ENCODE measurements around the gene ARMC8. TPM values are rescaled to one million over a fixed set of nuclear protein-coding genes. Genes with fewer than 3 reads are reported as not detected.
A peak's percentile ranks its signal among the peaks of the same experiment; 100 is the strongest.

ARMC8 gene
- total and polyA plus RNA-seq, 8 donors: 11.7 to 125 (median 37.4) TPM

DNA sequence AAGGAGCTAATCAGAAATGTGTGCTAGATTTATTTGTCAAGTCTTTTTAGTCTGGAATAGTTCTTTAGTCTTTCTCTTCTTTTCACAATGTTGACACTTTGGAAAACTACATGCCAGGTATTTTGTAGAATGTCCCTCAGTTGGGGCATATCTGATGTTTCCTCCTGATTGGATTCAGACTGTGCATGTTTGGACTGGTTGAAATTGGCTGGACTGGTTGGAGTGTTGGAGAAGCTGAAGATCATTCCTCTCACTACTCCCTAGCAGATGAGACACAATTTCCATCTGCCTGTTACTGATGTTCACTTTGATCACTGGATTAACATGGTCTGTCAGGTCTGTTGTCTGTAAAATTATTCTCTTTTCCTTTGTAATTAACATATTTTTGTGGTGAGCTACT is 138.9 kb downstream of the ARMC8 start:
- TF ChIP-seq, protein P1, sequence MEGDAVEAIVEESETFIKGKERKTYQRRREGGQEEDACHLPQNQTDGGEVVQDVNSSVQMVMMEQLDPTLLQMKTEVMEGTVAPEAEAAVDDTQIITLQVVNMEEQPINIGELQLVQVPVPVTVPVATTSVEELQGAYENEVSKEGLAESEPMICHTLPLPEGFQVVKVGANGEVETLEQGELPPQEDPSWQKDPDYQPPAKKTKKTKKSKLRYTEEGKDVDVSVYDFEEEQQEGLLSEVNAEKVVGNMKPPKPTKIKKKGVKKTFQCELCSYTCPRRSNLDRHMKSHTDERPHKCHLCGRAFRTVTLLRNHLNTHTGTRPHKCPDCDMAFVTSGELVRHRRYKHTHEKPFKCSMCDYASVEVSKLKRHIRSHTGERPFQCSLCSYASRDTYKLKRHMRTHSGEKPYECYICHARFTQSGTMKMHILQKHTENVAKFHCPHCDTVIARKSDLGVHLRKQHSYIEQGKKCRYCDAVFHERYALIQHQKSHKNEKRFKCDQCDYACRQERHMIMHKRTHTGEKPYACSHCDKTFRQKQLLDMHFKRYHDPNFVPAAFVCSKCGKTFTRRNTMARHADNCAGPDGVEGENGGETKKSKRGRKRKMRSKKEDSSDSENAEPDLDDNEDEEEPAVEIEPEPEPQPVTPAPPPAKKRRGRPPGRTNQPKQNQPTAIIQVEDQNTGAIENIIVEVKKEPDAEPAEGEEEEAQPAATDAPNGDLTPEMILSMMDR (IDR thresholded peaks at IDR 0.05): no peak
- no peak for TF ChIP-seq EP300 (IDR thresholded peaks at IDR 0.05)
- TF ChIP-seq POLR2A (IDR thresholded peaks at IDR 0.05): no peak
- TF ChIP-seq POLR2AphosphoS5 (IDR thresholded peaks at IDR 0.05): no peak
- no peak overlapping the region for H3K27ac ChIP-seq
- intact Hi-C loops (cut with DNase I; ENCODE audit: low total_unique reads): no loop called here
- DNase-seq: no peak
- no peaks in the 10 kb centered on the region for H3K27me3 ChIP-seq
- H3K36me3 ChIP-seq: no peaks in the 10 kb centered on the region
- H3K4me1 ChIP-seq: peaks cover 5 to 18% (median 17%) of the 10 kb centered on the region in 4 donors
- H3K4me3 ChIP-seq: no peak overlapping the region
- H3K9me3 ChIP-seq: no peaks in the 10 kb centered on the region

DNA sequence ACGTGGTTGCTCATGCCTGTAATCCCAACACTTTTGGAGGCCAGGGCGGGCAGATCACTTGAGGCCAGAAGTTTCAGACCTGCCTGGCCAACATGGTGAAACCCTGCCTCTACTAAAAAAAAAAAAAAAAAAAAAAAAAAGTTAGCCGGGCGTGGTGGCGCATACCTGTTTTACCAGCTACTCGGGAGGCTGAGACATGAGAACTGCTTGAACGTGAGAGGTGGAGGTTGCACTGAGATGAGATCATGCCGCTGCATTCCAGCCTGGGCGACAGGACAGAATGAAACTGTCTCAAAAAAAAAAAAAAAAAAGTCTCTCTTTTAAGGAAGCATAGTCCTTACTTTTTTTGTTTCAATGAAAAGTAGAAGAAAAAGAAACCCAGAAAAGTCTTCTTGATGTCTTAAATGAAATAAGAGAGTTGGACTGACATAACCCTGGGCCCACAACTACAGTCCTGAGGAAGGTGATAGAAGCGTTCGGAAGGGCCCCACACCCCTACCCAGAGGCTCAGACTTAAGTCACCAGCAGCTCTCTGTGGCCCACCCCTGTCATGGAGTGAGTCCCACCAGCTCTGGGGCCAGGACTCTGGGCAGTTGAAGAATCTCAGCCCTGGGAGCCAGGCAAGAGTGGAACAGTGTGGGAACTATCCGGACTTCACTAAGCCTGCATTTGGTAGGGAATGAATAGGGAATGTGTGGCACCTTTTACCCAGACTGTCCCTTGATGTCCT is 139.9 kb downstream of the ARMC8 start:
- no peaks in the 10 kb centered on the region for H3K27me3 ChIP-seq
- no peaks in the 10 kb centered on the region for H3K9me3 ChIP-seq
- DNase-seq: no peak
- no peak overlapping the region for H3K27ac ChIP-seq
- H3K36me3 ChIP-seq: no peaks in the 10 kb centered on the region
- TF ChIP-seq POLR2A (IDR thresholded peaks at IDR 0.05): no peak
- TF ChIP-seq EP300 (IDR thresholded peaks at IDR 0.05): no peak
- H3K4me1 ChIP-seq: peaks cover 5 to 18% (median 17%) of the 10 kb centered on the region in 4 donors
- WGBS, 5 donors: 91 to 97% (median 94%) methylated on average over 12 of the region's 12 CpGs
- H3K4me3 ChIP-seq: no peak overlapping the region
- intact Hi-C loops (cut with DNase I; ENCODE audit: low total_unique reads): no loop called here

DNA sequence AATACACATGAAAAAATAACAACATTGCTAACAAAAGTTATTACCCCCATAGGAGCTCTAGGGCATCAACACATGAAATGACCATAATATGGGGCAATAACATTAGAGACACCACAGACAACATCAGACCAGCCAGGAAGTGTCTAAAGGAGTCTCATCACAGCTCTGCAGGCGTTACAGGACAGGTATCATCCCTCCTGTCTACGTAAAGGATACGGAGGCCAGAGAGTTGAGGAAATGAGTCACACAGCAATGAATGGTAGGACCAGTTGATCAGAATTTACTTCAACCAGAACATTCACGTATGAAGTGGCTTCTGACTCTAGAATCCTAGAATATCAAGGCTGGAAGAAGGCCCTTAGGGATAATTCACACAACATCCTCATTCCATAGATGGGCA is 140.7 kb downstream of the ARMC8 start:
- intact Hi-C loops (cut with DNase I; ENCODE audit: low total_unique reads): no loop called here

DNA sequence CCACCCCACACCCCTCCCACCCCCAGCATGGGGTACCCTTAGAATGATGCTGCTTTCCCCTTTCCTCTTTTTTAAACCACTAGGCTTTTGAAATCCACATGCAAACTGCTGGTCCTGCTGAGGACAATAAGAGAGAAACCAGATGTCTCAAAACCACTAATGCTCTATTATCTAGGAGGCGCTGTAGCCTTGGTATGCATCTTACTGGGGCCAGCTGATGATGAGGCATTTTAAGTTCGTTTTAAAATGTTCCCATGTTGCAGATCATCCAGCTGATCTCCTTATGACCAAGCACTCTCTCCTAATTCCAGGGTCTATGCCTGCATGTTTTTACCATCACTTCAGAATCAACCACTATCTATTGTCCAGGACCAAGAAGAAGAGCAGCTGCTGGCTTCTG is 141.2 kb downstream of the ARMC8 start:
- H3K36me3 ChIP-seq: no peaks in the 10 kb centered on the region
- 29 to 50% (median 44%) methylated on average over 2 of the region's 2 CpGs for WGBS, 5 donors
- H3K4me3 ChIP-seq: no peak overlapping the region

More for the DNA sequence above, 140.7 kb downstream of the ARMC8 start:
- peaks cover 5 to 18% (median 17%) of the 10 kb centered on the region in 4 donors for H3K4me1 ChIP-seq
- H3K4me3 ChIP-seq: no peak overlapping the region
- H3K9me3 ChIP-seq: no peaks in the 10 kb centered on the region
- TF ChIP-seq POLR2A (IDR thresholded peaks at IDR 0.05) (no peak), POLR2AphosphoS5 (IDR thresholded peaks at IDR 0.05) (no peak), EP300 (IDR thresholded peaks at IDR 0.05) (no peak)
- TF ChIP-seq, protein P1 (IDR thresholded peaks at IDR 0.05): no peak
- no peaks in the 10 kb centered on the region for H3K27me3 ChIP-seq
- no peak for DNase-seq
- H3K27ac ChIP-seq: no peak overlapping the region
- H3K36me3 ChIP-seq: no peaks in the 10 kb centered on the region
- WGBS, 5 donors: 76 to 90% (median 83%) methylated on average over 4 of the region's 4 CpGs

More for the DNA sequence above, 141.2 kb downstream of the ARMC8 start:
- peak in 1 of 2 donors; percentile 23 for DNase-seq
- Histone ChIP-seq H3K27ac (no peak overlapping the region), H3K9me3 (no peaks in the 10 kb centered on the region), H3K4me1 (peaks cover 5 to 18% (median 17%) of the 10 kb centered on the region in 4 donors), H3K27me3 (no peaks in the 10 kb centered on the region)
- intact Hi-C loops (cut with DNase I; ENCODE audit: low total_unique reads): no loop called here
- TF ChIP-seq, protein P1 (IDR thresholded peaks at IDR 0.05): no peak
- TF ChIP-seq EP300 (IDR thresholded peaks at IDR 0.05): no peak
- no peak for TF ChIP-seq POLR2AphosphoS5 (IDR thresholded peaks at IDR 0.05)
- no peak for TF ChIP-seq POLR2A (IDR thresholded peaks at IDR 0.05)

All from stomach (tissue), 9 donors.